ENCODE measurements around the gene CES4A. TPM values are rescaled to one million over a fixed set of nuclear protein-coding genes. Genes with fewer than 3 reads are reported as not detected.

Gene CES4A
- total and polyA plus RNA-seq, 2 of the 13 experiments (the other 11 are each of a cell fraction or from before 2014, with no cell fraction given) = 0.09 to 0.17 TPM

DNA sequence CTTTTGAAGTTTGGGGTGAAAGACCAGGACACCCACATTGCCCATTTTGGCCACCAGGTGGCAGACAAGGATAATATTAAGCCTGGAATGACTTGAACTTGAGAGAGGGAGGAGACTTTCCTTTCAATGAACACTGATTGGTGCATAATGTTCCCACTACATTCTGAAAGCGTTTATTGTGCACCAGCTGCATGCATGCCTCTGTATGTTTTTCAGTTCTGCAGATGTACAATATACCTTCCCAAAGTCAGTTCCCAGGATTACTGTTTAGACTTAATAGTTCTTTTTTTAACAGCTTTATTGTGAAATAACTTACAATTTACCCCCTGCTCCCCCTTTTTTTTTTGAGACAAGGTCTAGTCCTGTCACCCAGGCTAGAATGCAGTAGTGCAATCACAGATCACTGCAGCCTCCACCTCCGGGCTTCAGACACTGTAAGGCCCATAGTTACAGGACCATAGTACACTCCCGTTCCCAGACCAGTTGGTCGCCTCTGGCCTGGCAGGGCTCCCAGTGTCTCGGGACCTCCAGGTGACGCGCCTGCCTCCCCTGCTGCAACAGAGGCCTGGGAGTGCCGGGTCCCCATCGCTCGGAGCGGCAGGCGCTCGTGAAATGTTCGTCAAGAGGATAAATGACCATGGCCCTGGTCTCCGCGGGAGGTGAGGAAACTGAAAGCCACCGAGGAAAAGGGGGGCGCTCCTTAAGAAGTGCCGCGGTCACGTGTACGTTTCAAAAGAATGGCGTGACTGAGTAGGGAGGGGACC lies 40.9 kb upstream of the CES4A start (continued):
- TF ChIP-seq, protein P1, sequence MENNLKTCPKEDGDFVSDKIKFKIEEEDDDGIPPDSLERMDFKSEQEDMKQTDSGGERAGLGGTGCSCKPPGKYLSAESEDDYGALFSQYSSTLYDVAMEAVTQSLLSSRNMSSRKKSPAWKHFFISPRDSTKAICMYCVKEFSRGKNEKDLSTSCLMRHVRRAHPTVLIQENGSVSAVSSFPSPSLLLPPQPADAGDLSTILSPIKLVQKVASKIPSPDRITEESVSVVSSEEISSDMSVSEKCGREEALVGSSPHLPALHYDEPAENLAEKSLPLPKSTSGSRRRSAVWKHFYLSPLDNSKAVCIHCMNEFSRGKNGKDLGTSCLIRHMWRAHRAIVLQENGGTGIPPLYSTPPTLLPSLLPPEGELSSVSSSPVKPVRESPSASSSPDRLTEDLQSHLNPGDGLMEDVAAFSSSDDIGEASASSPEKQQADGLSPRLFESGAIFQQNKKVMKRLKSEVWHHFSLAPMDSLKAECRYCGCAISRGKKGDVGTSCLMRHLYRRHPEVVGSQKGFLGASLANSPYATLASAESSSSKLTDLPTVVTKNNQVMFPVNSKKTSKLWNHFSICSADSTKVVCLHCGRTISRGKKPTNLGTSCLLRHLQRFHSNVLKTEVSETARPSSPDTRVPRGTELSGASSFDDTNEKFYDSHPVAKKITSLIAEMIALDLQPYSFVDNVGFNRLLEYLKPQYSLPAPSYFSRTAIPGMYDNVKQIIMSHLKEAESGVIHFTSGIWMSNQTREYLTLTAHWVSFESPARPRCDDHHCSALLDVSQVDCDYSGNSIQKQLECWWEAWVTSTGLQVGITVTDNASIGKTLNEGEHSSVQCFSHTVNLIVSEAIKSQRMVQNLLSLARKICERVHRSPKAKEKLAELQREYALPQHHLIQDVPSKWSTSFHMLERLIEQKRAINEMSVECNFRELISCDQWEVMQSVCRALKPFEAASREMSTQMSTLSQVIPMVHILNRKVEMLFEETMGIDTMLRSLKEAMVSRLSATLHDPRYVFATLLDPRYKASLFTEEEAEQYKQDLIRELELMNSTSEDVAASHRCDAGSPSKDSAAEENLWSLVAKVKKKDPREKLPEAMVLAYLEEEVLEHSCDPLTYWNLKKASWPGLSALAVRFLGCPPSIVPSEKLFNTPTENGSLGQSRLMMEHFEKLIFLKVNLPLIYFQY (CRISPR knock-in tag; IDR thresholded peaks at IDR 0.05; ENCODE audit: borderline replicate concordance) = 0 out of 2 replicates have a peak, but pooled peaks have one; percentile 24
- no peak for TF ChIP-seq ZBTB39 (CRISPR knock-in tag; IDR thresholded peaks at IDR 0.05)
- no peak for TF ChIP-seq ZNF879 (CRISPR knock-in tag; IDR thresholded peaks at IDR 0.05)
- TF ChIP-seq HMG20A (CRISPR knock-in tag; IDR thresholded peaks at IDR 0.05; ENCODE audit: borderline replicate concordance) = no peak
- TF ChIP-seq KAT8 (CRISPR knock-in tag; IDR thresholded peaks at IDR 0.05) = peak; percentile 23; the same call in 1 of the 2 replicates
- TF ChIP-seq ONECUT2 (CRISPR knock-in tag; IDR thresholded peaks at IDR 0.05) = no peak
- TF ChIP-seq, protein P2, sequence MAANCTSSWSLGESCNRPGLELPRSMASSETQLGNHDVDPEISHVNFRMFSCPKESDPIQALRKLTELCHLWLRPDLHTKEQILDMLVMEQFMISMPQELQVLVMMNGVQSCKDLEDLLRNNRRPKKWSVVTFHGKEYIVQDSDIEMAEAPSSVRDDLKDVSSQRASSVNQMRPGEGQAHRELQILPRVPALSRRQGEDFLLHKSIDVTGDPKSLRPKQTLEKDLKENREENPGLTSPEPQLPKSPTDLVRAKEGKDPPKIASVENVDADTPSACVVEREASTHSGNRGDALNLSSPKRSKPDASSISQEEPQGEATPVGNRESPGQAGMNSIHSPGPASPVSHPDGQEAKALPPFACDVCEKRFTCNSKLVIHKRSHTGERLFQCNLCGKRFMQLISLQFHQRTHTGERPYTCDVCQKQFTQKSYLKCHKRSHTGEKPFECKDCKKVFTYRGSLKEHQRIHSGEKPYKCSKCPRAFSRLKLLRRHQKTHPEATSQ (CRISPR knock-in tag; IDR thresholded peaks at IDR 0.05; ENCODE audit: borderline replicate concordance) = no peak
- TF ChIP-seq, protein P3, sequence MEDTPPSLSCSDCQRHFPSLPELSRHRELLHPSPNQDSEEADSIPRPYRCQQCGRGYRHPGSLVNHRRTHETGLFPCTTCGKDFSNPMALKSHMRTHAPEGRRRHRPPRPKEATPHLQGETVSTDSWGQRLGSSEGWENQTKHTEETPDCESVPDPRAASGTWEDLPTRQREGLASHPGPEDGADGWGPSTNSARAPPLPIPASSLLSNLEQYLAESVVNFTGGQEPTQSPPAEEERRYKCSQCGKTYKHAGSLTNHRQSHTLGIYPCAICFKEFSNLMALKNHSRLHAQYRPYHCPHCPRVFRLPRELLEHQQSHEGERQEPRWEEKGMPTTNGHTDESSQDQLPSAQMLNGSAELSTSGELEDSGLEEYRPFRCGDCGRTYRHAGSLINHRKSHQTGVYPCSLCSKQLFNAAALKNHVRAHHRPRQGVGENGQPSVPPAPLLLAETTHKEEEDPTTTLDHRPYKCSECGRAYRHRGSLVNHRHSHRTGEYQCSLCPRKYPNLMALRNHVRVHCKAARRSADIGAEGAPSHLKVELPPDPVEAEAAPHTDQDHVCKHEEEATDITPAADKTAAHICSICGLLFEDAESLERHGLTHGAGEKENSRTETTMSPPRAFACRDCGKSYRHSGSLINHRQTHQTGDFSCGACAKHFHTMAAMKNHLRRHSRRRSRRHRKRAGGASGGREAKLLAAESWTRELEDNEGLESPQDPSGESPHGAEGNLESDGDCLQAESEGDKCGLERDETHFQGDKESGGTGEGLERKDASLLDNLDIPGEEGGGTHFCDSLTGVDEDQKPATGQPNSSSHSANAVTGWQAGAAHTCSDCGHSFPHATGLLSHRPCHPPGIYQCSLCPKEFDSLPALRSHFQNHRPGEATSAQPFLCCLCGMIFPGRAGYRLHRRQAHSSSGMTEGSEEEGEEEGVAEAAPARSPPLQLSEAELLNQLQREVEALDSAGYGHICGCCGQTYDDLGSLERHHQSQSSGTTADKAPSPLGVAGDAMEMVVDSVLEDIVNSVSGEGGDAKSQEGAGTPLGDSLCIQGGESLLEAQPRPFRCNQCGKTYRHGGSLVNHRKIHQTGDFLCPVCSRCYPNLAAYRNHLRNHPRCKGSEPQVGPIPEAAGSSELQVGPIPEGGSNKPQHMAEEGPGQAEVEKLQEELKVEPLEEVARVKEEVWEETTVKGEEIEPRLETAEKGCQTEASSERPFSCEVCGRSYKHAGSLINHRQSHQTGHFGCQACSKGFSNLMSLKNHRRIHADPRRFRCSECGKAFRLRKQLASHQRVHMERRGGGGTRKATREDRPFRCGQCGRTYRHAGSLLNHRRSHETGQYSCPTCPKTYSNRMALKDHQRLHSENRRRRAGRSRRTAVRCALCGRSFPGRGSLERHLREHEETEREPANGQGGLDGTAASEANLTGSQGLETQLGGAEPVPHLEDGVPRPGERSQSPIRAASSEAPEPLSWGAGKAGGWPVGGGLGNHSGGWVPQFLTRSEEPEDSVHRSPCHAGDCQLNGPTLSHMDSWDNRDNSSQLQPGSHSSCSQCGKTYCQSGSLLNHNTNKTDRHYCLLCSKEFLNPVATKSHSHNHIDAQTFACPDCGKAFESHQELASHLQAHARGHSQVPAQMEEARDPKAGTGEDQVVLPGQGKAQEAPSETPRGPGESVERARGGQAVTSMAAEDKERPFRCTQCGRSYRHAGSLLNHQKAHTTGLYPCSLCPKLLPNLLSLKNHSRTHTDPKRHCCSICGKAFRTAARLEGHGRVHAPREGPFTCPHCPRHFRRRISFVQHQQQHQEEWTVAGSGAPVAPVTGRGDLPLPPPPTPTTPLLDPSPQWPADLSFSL (CRISPR knock-in tag; IDR thresholded peaks at IDR 0.05) = no peak
- TF ChIP-seq STAG1 (CRISPR knock-in tag; IDR thresholded peaks at IDR 0.05) = peak; percentile 89
- TF ChIP-seq ZNF788 (CRISPR knock-in tag; IDR thresholded peaks at IDR 0.05; ENCODE audit: borderline replicate concordance) = no peak
- 0 out of 2 replicates have a peak, but pooled peaks have one; percentile 33 for TF ChIP-seq ZNF24 (IDR thresholded peaks at IDR 0.05)
- peak; percentile 9 for TF ChIP-seq SKI (IDR thresholded peaks at IDR 0.05; ENCODE audit: partially characterized antibody)
